Skin epidermis (tissue), 12 donors: ENCODE data around the gene UPB1.

ENCODE experiments used
- H3K27ac ChIP-seq, 21 experiments: fragments of 200-600 bp; sonication (generic) in 11 of 21; one replicate each; pipeline ENCODE4 v1.5.0; 2020; ENCODE audit warnings: mild to moderate bottlenecking in 3 of 21, inconsistent platforms in 2 of 21, moderate library complexity in 2 of 21
- H3K4me3 ChIP-seq, 7 experiments: fragments of 200-600 bp; sonication (generic) in 2 of 7; one replicate each; pipeline ENCODE4 v1.5.0; 2020; ENCODE audit warnings: inconsistent platforms in 2 of 7, mild to moderate bottlenecking in 2 of 7, moderate library complexity in 1 of 7

UPB1 gene

GRCh38 chr22:24502034-24502433, 6.9 kb downstream of the UPB1 start:
- Histone ChIP-seq H3K4me3 (no peak overlapping the region), H3K27ac (no peak overlapping the region)

- H3K27ac ChIP-seq = no peak overlapping the region
Observed at GRCh38 chr22:24502541-24502940, 7.4 kb downstream of the UPB1 start.

GRCh38 chr22:24503137-24503842, 8.2 kb downstream of the UPB1 start:
- H3K27ac ChIP-seq = peak overlapping the region in 2 of 21 experiments; percentile 5 to 23
- H3K4me3 ChIP-seq = no peak overlapping the region

More at GRCh38 chr22:24502541-24502940, 7.4 kb downstream of the UPB1 start:
- no peak overlapping the region for H3K4me3 ChIP-seq

- peak overlapping the region in 1 of 21 experiments; percentile 5 for H3K27ac ChIP-seq
- no peak overlapping the region for H3K4me3 ChIP-seq
Observed at GRCh38 chr22:24503843-24504338, 8.8 kb downstream of the UPB1 start.

GRCh38 chr22:24504540-24504939, 9.4 kb downstream of the UPB1 start:
- H3K4me3 ChIP-seq = no peak overlapping the region
- H3K27ac ChIP-seq = no peak overlapping the region

- no peak overlapping the region for H3K27ac ChIP-seq
- no peak overlapping the region for H3K4me3 ChIP-seq
Observed at GRCh38 chr22:24504956-24505736, 10.0 kb downstream of the UPB1 start.

- H3K4me3 ChIP-seq = no peak overlapping the region
- peak overlapping the region in 1 of 21 experiments; percentile 14 for H3K27ac ChIP-seq
Observed at GRCh38 chr22:24506802-24507438, 11.8 kb downstream of the UPB1 start.

- Histone ChIP-seq H3K4me3 (no peak overlapping the region), H3K27ac (no peak overlapping the region)
Observed at GRCh38 chr22:24507716-24508115, 12.6 kb downstream of the UPB1 start.

GRCh38 chr22:24510637-24511625, 15.8 kb downstream of the UPB1 start:
- H3K4me3 ChIP-seq = no peak overlapping the region
- H3K27ac ChIP-seq = no peak overlapping the region

GRCh38 chr22:24512043-24512442, 16.9 kb downstream of the UPB1 start:
- Histone ChIP-seq H3K27ac (no peak overlapping the region), H3K4me3 (no peak overlapping the region)

GRCh38 chr22:24513378-24514240, 18.5 kb downstream of the UPB1 start:
- Histone ChIP-seq H3K27ac (no peak overlapping the region), H3K4me3 (no peak overlapping the region)

- no peak overlapping the region for H3K27ac ChIP-seq
- no peak overlapping the region for H3K4me3 ChIP-seq
Observed at GRCh38 chr22:24514241-24515026, 19.3 kb downstream of the UPB1 start.

GRCh38 chr22:24515027-24515338, 19.9 kb downstream of the UPB1 start:
- no peak overlapping the region for H3K4me3 ChIP-seq
- no peak overlapping the region for H3K27ac ChIP-seq

- Histone ChIP-seq H3K4me3 (no peak overlapping the region), H3K27ac (peak overlapping the region in 1 of 21 experiments; percentile 21)
Observed at GRCh38 chr22:24516301-24516737, 21.2 kb downstream of the UPB1 start.

GRCh38 chr22:24517446-24517845, 22.3 kb downstream of the UPB1 start:
- no peak overlapping the region for H3K4me3 ChIP-seq
- no peak overlapping the region for H3K27ac ChIP-seq

GRCh38 chr22:24518228-24518627, 23.1 kb downstream of the UPB1 start:
- Histone ChIP-seq H3K4me3 (no peak overlapping the region), H3K27ac (no peak overlapping the region)

GRCh38 chr22:24518771-24519485, 23.8 kb downstream of the UPB1 start:
- H3K27ac ChIP-seq = no peak overlapping the region
- H3K4me3 ChIP-seq = no peak overlapping the region
